ENCODE data around the gene SMC4.

- TF ChIP-seq CTCF (IDR thresholded peaks at IDR 0.05) (no peak), POLR2A (IDR thresholded peaks at IDR 0.05) (no peak)
Observed at GRCh38 chr3:160480931-160481330, 81.5 kb downstream of the SMC4 start.

All from adrenal gland (tissue), 5 donors.